Measurements from ENCODE around the gene SPATA19.

Gene SPATA19

GRCh38 chr11:133818302-133818701 lies 27.0 kb downstream of the SPATA19 start:
- in situ Hi-C loops (cut with MboI; ENCODE audit: low sequenced_read_pairs): no loop called here

GRCh38 chr11:133817449-133817848 lies 27.9 kb downstream of the SPATA19 start:
- in situ Hi-C loops (cut with MboI; ENCODE audit: low sequenced_read_pairs): no loop called here

- in situ Hi-C loops (cut with MboI; ENCODE audit: low sequenced_read_pairs): no loop called here
Measured at GRCh38 chr11:133816146-133816870, 29.0 kb downstream of the SPATA19 start.

GRCh38 chr11:133815636-133816035 lies 29.7 kb downstream of the SPATA19 start:
- in situ Hi-C loops (cut with MboI; ENCODE audit: low sequenced_read_pairs): no loop called here

- in situ Hi-C loops (cut with MboI; ENCODE audit: low sequenced_read_pairs): no loop called here
Measured at GRCh38 chr11:133814588-133815100, 30.7 kb downstream of the SPATA19 start.

DNA sequence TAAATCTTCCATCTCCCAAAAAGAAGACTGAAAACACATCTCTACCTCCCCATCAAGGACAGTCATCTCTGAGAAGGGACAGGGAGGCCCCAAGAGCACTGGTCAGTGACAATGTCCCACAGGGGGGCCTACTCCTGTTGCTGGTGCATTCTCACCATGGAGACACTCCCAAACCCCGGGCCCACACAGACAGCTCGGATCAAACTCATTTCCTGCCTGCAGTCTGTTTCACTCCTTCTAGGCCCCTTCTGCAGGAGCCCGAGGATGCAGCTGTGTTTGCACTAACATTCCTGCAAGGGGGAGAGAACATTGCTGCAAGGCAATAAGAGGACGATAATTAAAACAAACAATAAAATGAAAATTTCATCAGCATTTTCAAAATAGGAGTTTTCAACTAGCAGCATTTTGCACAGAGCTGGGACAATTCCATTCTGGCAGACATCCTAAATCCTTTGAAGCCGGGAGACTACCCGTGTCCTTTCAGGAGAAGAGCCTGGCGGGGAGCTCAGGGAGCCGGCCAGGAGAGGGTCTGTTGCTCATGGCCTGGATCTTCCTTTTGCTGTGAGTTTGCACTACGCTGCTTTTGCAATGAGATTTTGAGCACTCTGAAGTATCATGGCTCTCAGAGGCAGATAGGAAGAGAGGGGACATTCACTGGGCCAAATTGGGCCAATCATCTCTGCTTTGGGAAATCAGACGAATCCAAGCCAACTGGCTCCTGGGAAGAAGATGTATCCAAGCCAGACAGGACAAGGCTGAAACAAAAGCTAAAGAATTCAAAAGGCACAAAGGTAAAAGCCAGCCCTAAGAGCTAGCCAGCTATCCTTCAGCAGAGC lies 33.2 kb downstream of the SPATA19 start:
- in situ Hi-C loops (cut with MboI; ENCODE audit: low sequenced_read_pairs): no loop called here

DNA sequence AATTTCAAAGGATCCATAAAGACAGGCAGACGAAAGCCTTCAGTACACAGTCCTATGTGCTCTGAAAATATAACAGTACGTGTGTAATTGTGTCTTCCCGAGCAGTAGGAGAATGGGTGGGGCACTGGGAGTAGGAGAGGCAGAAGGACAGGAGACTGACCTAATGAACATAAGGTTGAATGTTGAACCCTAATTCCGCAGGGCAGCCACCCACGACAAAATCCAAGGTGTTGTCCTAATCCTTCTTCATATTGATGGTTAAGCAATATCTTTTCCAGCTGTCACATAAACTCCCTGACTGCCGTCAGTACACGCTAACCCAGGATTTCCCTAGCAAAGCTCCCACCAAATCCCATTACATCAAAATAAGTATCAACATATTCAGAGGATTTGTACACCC lies 34.5 kb downstream of the SPATA19 start:
- in situ Hi-C loops (cut with MboI; ENCODE audit: low sequenced_read_pairs): no loop called here

DNA sequence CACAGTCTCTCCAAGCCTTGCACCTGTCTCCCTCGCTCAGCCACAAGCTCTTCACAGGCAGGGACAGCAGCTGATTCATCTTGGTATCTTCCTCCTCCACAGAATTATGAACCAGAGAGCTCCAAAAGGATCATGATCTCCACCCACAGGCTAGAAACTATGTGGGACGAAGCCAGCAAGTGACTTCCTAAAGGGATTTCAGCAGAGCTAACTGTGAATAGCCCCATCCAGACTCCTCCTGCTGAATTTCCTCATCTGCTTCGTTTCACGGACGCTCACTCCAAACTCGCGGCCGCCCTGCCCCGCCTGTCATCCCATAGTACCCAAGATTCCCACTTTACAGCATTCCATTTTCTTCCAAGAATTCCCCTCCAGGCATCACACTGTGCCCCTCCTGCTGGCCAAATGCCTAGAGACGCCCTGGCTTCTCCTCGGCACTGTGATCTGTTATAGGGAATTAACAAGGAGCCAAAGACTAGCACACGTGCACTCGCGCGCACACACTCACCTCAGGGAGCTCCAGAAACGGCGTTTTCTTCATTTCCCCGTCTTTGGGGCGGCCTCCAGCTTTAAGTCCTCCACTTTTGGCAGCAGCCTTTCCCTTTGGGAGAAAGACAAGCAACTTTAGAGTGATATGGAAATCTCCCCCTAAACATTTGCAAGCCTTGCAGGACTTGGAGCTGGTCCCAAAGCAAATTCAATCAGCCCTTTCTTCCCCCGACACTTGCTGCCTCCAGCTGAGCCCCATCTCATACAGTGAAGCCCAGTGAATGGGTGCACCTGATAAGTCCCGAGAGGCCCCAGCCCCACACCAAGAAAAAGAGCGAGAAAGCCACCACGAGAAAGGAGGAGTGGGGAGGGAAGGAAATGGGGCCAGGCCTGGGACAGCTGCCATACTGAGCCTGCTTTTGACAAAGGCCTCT lies 35.5 kb downstream of the SPATA19 start:
- in situ Hi-C loops (cut with MboI; ENCODE audit: low sequenced_read_pairs): no loop called here

DNA sequence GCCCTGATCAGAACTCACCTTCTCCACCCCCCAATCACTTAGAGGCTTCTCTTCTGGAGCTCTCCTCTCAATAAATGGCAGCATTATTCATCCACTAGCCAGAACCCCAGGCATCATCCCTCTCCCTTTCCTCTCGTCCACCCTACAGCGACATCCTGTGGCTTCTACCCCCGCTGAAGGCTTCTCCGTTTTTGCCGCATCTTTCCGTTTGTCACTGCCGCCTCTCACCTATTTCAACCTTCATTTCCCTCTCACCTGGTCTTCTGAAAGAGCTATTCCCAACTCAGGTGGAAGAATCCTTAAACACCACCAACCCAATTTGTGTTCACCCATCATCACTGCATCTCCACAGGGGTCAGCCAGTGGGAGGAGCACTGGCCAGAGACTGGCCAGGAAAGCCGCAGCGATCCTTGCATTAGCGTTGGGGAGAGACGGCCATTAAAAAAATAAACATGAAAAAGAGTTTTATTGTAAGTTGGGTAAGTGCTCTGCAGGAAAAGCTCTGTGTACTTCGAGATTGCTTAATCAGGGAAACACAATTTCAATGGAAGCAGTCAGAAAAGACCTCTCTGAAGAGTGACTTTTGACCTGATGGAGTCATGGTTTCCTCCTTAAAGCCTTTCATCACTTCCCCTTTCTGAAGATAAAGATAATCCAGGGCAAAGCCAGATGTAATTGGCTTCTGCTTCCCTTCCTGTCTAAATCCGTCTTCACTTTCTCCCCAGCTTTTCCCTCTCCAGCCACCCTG lies 36.7 kb downstream of the SPATA19 start:
- in situ Hi-C loops (cut with MboI; ENCODE audit: low sequenced_read_pairs): no loop called here

DNA sequence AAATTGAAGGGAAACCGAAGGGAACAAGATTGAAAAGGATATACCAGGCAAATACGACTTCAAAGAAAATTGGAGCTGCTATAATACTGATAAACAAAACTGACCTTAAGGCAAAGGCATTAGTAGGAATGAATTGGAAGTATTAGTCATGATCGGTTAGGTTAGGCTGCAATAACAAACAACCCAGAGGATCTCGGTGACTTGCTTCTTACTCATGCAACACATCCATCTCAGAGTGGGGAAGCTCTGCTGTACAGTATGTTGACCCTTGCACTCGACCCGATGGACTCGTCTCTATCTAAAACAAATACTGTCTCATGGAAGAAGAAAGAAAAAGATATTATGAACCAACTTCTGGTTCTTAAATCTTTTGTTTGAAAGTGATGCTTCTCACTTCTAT lies 42.3 kb downstream of the SPATA19 start:
- in situ Hi-C loops (cut with MboI; ENCODE audit: low sequenced_read_pairs): no loop called here

DNA sequence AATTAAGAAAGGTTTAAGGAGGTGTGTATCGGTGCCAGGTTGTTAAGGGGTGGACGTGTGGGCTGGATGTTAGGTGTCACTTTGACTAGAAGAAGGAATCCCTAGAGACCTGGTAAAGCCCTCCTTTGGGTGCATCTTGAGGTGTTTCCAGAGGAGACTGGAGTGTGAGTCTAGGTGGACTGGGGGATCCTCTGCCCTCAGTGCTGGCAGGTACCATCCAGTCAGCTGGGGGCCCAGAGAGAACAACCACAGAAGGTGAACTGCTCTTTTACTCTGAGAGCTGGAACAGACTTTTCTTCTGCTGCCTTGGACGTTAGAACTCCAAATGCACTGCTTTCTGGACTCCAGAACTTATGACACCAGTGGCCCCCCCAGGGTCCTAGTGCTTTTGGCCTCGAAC lies 44.0 kb downstream of the SPATA19 start:
- in situ Hi-C loops (cut with MboI; ENCODE audit: low sequenced_read_pairs): no loop called here

DNA sequence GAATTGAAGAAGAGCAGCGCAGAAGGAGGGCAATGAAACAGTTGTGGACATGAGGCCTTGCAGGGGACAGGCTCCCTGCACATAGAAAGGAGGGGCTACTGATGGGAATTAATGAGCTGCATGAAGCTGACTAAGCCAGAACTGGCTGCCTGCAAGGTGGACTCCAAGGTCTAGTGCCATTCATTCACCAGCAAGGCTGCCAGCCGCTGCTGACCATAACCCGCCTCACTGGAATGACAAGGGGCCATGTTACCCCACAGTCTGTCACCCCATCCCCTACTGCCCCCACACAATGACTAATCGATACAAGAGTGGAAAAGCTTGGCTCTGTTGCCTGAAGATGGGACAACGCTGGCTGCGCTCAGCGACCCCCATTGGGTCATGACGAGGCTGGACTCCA lies 44.6 kb downstream of the SPATA19 start:
- in situ Hi-C loops (cut with MboI; ENCODE audit: low sequenced_read_pairs): no loop called here

DNA sequence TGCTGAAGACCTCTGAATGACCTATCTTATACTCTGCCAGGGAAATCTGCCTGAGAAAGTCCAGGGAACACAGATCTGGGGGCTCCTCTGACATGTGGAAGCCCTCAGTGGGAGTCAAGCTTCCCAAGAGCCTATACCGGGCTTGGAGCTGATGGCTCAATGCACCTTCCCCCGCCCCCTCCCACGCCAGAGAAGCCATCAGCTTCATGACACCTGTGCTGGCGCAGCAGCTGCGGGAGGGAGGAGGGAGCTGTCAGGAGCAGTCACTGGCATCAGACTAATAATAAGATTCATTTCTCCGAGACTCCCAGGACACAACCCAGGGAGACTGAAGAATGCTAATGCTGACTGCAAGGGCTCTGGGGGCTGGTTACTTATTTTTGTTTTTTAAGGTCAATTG lies 47.8 kb downstream of the SPATA19 start:
- in situ Hi-C loops (cut with MboI; ENCODE audit: low sequenced_read_pairs): no loop called here

DNA sequence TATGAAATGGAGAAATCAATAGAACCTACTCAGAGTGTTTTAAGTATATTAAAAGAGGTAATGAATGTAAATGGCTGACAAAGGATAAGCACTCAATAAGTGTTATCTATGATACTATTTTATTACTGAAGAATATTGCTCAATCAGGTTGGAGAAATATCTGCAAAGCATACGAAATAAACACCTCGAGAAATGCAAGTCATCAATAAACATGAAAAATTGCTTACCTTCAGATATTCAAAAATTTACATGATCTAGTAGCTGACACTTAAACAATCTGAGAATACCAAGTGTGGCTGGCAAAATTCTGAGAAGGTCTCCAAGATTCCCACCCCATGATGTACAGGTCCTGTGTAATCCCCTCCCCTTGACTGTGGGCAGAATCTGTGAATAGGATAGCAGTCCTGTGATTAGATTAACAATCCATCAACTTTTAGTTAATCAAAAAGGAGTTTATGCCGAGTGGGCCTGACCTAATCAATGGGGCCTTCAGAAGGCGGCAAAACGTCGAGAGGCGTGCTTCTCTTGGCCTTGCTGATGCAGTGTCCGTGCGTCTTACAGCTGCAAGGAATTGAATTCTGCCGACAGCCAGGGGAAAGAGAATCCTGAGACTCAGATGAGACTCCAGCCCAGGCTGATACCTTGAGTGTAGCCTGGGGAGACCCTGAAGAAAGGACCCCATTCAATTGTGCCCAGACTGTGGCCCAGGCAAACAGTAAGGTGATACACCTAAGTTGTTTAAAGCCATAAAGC lies 49.1 kb downstream of the SPATA19 start:
- in situ Hi-C loops (cut with MboI; ENCODE audit: low sequenced_read_pairs): no loop called here

DNA sequence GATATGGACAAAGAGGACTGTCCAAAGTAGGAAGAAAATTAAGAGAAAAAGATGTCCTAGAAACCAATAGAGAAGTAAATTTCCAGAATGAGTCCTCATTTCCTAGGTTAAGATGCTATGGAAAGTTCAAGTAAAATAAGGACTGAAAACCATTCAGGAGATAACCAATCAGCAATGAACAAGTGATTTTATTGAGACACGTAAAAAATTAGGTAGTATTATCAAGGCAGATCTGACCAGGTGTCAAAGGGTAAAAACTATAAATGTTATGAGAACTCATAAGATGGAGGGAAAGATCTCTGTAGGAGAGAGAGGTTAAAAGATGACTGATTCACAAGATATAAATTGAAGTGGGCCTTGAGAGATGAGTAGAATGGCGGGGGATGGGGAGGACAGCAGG lies 50.2 kb downstream of the SPATA19 start:
- in situ Hi-C loops (cut with MboI; ENCODE audit: low sequenced_read_pairs): no loop called here

- in situ Hi-C loops (cut with MboI; ENCODE audit: low sequenced_read_pairs): no loop called here
Measured at GRCh38 chr11:133794205-133794604, 51.1 kb downstream of the SPATA19 start.

DNA sequence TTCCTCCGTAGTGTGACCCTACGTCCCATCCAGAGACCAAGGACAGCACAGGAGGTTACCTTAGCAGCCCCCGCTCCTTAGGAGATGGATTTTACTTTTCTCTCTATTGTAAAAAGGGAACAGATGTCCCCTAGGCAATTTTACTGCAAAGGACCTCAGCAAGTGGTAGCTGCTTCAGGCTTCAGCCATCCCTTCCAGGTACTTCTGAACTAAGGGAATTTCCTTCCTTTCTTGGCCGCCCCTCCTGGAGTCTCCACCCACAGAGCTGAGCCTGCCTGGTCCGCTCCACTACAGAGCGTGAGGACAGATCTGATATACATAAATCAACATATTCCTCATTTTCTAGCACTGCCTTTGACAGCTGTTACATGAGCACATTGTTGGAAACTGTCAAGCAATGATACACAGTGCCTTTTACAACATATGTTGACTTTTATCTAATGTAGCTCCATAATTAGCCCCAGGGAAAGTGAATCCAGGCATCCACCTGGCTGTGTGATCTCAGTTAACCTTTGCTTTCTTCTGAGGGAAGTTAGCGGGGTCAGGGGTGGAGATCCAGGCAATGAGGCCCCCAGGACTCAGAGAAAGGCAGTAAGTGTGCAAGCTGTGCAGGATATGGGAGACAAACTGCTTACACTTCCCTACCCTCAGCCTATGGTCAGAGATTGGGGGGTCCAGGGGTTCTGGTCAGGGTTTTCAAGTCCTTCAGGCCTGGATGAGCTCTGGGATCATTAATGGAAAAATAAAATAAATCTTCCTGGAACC lies 51.9 kb downstream of the SPATA19 start:
- in situ Hi-C loops (cut with MboI; ENCODE audit: low sequenced_read_pairs): no loop called here

GRCh38 chr11:133790995-133791394 lies 54.3 kb downstream of the SPATA19 start:
- in situ Hi-C loops (cut with MboI; ENCODE audit: low sequenced_read_pairs): no loop called here

Measured in HL-60/S4 treated with phorbol 12-myristate 13-acetate at 8.2 ng/mL for 4 days and 3 days (cell line).